C4-2B (cell line): ENCODE results near the gene USH2A.

Experiments used
- CTCF ChIP-seq: fragments of 450-650 bp; conservative IDR thresholded peaks from 2 replicates; pipeline ENCODE4 v1.5.1; 2017; ENCODE audit warnings: mild to moderate bottlenecking
- ZFX ChIP-seq: fragments of 450-650 bp; IDR thresholded peaks from 2 replicates; pipeline ENCODE4 v1.6.1; 2017

GRCh38 chr1:215590779-215591491 is 832.3 kb downstream of the USH2A start:
- TF ChIP-seq CTCF (no peak), ZFX (no peak)
